Glutamatergic neuron (in vitro differentiated cells): ENCODE data around the gene CYP46A1. TPM values are rescaled to one million over a fixed set of nuclear protein-coding genes. Genes with fewer than 3 reads are reported as not detected.

Experiments used
- DNase-seq: peaks from one replicate; pipeline ENCODE4 v3.0.0; 2022
- H3K27ac Mint-ChIP-seq: one replicate; pipeline ENCODE4 v1.8.0; 2020; ENCODE audit warnings: mild to moderate bottlenecking, mixed read lengths, inconsistent platforms; ENCODE audit not compliant: unreplicated experiment
- H3K27me3 Mint-ChIP-seq: one replicate; pipeline ENCODE4 v1.8.0; 2020; ENCODE audit warnings: mild to moderate bottlenecking, moderate library complexity, mixed read lengths, inconsistent platforms; ENCODE audit not compliant: unreplicated experiment
- H3K36me3 Mint-ChIP-seq: one replicate; pipeline ENCODE4 v1.8.0; 2020; ENCODE audit warnings: mild to moderate bottlenecking, mixed read lengths, inconsistent platforms; ENCODE audit not compliant: unreplicated experiment
- H3K4me1 Mint-ChIP-seq: one replicate; pipeline ENCODE4 v1.8.0; 2020; ENCODE audit warnings: mild to moderate bottlenecking, low read depth, mixed read lengths, inconsistent platforms; ENCODE audit not compliant: unreplicated experiment
- H3K4me3 Mint-ChIP-seq: one replicate; pipeline ENCODE4 v1.8.0; 2020; ENCODE audit warnings: mild to moderate bottlenecking, mixed read lengths, inconsistent platforms; ENCODE audit not compliant: unreplicated experiment
- H3K9me3 Mint-ChIP-seq: one replicate; pipeline ENCODE4 v1.8.0; 2020; ENCODE audit warnings: mild to moderate bottlenecking, moderate library complexity, mixed read lengths, inconsistent platforms; ENCODE audit not compliant: unreplicated experiment
- total RNA-seq: library from RNA; stranded (reverse); fragmentation: NEBNext Ultra II Directional; extraction: Animal tissue kit (Norgen Biotek cat#: 25700); gene quantifications from one replicate; pipeline ENCODE4 v1.2.1, GENCODE V29; 2021; ENCODE audit not compliant: unreplicated experiment
- TF ChIP-seq, protein P1 (sequence below): fragments of 200-600 bp; sonication (generic); IDR thresholded peaks from one replicate; pipeline ENCODE4 v1.5.0; 2021; ENCODE audit not compliant: partially characterized antibody, unreplicated experiment

CYP46A1 gene
- total RNA-seq, 1 donor from 2014 or later: 2.1 TPM

GRCh38 chr14:99686557-99687283 is 2.6 kb downstream of the CYP46A1 start:
- Mint-ChIP-seq H3K4me3 (no peak overlapping the region), H3K27me3 (peaks cover 9% of the 10 kb centered on the region), H3K9me3 (peaks cover 5% of the 10 kb centered on the region), H3K27ac (no peak overlapping the region), H3K36me3 (no peaks in the 10 kb centered on the region), H3K4me1 (peaks cover 7% of the 10 kb centered on the region)
- TF ChIP-seq, protein P1, sequence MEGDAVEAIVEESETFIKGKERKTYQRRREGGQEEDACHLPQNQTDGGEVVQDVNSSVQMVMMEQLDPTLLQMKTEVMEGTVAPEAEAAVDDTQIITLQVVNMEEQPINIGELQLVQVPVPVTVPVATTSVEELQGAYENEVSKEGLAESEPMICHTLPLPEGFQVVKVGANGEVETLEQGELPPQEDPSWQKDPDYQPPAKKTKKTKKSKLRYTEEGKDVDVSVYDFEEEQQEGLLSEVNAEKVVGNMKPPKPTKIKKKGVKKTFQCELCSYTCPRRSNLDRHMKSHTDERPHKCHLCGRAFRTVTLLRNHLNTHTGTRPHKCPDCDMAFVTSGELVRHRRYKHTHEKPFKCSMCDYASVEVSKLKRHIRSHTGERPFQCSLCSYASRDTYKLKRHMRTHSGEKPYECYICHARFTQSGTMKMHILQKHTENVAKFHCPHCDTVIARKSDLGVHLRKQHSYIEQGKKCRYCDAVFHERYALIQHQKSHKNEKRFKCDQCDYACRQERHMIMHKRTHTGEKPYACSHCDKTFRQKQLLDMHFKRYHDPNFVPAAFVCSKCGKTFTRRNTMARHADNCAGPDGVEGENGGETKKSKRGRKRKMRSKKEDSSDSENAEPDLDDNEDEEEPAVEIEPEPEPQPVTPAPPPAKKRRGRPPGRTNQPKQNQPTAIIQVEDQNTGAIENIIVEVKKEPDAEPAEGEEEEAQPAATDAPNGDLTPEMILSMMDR: no peak
- no peak for DNase-seq

- Mint-ChIP-seq H3K36me3 (no peaks in the 10 kb centered on the region), H3K4me3 (no peak overlapping the region), H3K4me1 (peaks cover 7% of the 10 kb centered on the region), H3K27me3 (peaks cover 6% of the 10 kb centered on the region), H3K27ac (no peak overlapping the region), H3K9me3 (peaks cover 5% of the 10 kb centered on the region)
- no peak for DNase-seq
- TF ChIP-seq, protein P1: peak; percentile 82
These were observed 3.4 kb downstream of the CYP46A1 start for GRCh38 chr14:99687284-99688209.

GRCh38 chr14:99688210-99688581 is 4.1 kb downstream of the CYP46A1 start:
- peaks cover 4% of the 10 kb centered on the region for H3K27me3 Mint-ChIP-seq
- DNase-seq: no peak
- TF ChIP-seq, protein P1: no peak
- H3K4me1 Mint-ChIP-seq: peaks cover 7% of the 10 kb centered on the region
- H3K4me3 Mint-ChIP-seq: no peak overlapping the region
- H3K27ac Mint-ChIP-seq: no peak overlapping the region
- peaks cover 5% of the 10 kb centered on the region for H3K9me3 Mint-ChIP-seq
- no peaks in the 10 kb centered on the region for H3K36me3 Mint-ChIP-seq

DNA sequence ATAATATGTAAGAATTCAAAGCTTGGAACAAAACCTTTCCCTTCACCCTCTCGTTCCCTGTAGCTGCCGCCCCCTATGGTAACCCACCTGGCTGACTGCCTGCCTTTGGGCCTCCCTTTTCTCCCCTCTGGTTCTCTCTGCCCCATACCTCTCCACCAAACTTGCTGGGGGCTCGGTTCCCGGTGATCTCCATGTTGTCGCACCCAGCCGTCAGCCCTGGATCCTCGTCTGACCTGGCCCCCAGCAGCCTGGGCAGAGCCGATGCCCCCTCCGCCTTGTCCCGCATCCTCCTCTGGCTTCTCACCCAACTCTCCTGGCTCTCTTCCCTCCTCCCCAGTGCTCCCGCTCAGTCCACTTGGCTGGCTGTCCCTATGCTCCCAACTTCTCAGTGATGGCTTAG is 4.5 kb downstream of the CYP46A1 start:
- no peak for DNase-seq

More for the DNA sequence above, 4.5 kb downstream of the CYP46A1 start:
- Mint-ChIP-seq H3K27me3 (peaks cover 4% of the 10 kb centered on the region), H3K4me1 (peaks cover 7% of the 10 kb centered on the region), H3K9me3 (peaks cover 5% of the 10 kb centered on the region), H3K27ac (no peak overlapping the region), H3K36me3 (no peaks in the 10 kb centered on the region), H3K4me3 (peak overlapping the region; percentile 13)
- TF ChIP-seq, protein P1: no peak
